SIG-M5 (cell line): ENCODE measurements around the gene SELENOH.
A peak's percentile ranks its signal among the peaks of the same experiment; 100 is the strongest.

Experiments
- DNase-seq: peaks from one replicate; lab custom pipeline; 2025; lab: John Stamatoyannopoulos, UW

SELENOH gene

GRCh38 chr11:57781529-57781943 is 40.2 kb downstream of the SELENOH start:
- DNase-seq: no peak

GRCh38 chr11:57785072-57785471 is 43.8 kb downstream of the SELENOH start:
- no peak for DNase-seq

GRCh38 chr11:57786436-57786835 is 45.1 kb downstream of the SELENOH start:
- no peak for DNase-seq

GRCh38 chr11:57787006-57787604 is 45.8 kb downstream of the SELENOH start:
- DNase-seq: no peak

GRCh38 chr11:57787920-57788702 is 46.8 kb downstream of the SELENOH start:
- peak; percentile 48 for DNase-seq

- DNase-seq: no peak
Measured at GRCh38 chr11:57788703-57789088, 47.4 kb downstream of the SELENOH start.

GRCh38 chr11:57791321-57792059 is 50.2 kb downstream of the SELENOH start:
- no peak for DNase-seq

- peak; percentile 93 for DNase-seq
Measured at GRCh38 chr11:57792060-57792541, 50.8 kb downstream of the SELENOH start.

- DNase-seq: no peak
Measured at GRCh38 chr11:57792870-57793269, 51.6 kb downstream of the SELENOH start.
